ENCODE results near the gene CSRNP3.

Gene CSRNP3

DNA sequence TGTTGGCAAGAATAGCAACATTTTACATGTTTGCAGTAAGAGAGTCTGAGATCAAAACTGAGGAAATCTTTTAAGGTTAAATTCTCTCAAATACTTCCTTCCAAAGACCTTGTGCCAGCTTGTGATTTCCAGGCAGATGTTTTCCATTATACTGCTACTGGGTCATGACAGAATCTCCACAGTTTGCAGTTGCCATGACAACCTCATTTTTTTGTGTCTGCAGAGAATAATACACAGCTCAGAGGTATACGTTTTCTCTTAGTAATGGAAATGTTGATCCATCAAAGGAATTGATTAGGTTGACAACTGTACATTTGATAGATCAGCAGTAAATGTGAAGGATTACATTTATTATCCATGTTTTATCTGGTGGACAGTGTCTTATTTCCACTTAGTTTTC lies 29.1 kb upstream of the CSRNP3 start:
- no peak for TF ChIP-seq POLR2AphosphoS5 (IDR thresholded peaks at IDR 0.05; ENCODE audit: low read depth, low read length)
- TF ChIP-seq TAF1 (IDR thresholded peaks at IDR 0.05; ENCODE audit: borderline replicate concordance, low read depth, low read length) = no peak
- TF ChIP-seq POLR2A (IDR thresholded peaks at IDR 0.05; ENCODE audit: low read depth, low read length) = no peak
- FAIRE-seq (no peak), DNase-seq (ENCODE audit: insufficient read length) (no peak)

DNA sequence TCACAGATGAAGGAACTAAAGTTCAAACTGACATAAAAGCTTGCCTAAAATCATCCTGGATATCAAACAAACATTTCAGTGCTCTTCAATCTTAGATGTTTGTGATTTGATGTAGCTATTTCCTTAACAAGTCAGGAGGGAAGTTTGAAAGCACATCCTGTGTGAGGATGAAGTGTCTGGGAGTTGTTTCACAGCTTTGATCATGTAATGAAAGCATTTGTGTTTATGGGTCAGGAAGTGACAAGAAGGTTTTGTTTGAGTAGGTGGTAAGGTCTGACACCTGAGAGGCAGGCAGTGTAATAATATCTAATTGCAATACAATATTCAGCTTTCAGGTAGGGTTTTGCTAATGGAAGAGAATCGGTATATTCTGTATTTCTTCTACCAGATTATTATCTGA lies 26.0 kb upstream of the CSRNP3 start:
- FAIRE-seq (no peak), DNase-seq (ENCODE audit: insufficient read length) (no peak)

DNA sequence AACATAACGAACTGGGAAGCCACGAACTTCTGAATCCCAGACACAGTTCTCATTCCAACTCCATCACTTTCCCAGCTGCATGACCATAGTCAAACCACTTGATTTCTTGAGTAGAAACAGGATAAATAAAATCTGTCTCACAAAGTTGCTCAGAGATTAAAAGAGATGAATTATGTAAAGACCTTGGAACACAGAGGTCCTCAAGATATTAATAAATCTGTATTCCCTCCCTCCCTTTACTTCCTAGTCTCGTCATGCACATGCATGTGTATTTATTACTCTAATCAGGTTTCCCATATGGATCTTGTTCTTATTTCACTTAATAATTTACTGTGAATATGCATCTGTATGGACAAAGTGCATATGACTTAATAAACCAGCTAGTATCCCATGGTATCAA lies 21.1 kb upstream of the CSRNP3 start:
- no peak for FAIRE-seq

More for the DNA sequence above, 26.0 kb upstream of the CSRNP3 start:
- TF ChIP-seq POLR2A (IDR thresholded peaks at IDR 0.05; ENCODE audit: low read depth, low read length) (no peak), TAF1 (IDR thresholded peaks at IDR 0.05; ENCODE audit: borderline replicate concordance, low read depth, low read length) (no peak), POLR2AphosphoS5 (IDR thresholded peaks at IDR 0.05; ENCODE audit: low read depth, low read length) (no peak)

DNA sequence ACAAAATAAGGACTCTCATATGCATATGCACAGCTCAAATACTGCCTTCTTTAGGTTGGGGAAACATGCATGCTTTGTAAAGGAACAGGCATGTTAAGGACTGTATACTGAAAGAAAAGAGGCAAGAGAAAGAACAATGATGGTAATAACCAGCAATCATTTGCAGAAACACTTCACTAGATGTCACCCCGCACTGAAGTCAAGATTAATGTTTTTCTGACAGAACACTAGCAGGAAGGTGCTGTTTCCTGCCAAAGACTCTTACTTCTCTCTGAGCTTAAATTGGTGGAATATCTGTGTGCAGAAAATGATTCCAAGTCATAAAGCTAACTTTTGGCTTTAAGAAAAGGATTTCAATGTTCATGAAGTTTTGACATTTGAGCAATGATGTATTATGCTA lies 19.3 kb upstream of the CSRNP3 start:
- TF ChIP-seq POLR2A (IDR thresholded peaks at IDR 0.05; ENCODE audit: low read depth, low read length) (no peak), POLR2AphosphoS5 (IDR thresholded peaks at IDR 0.05; ENCODE audit: low read depth, low read length) (no peak)
- DNase-seq (ENCODE audit: insufficient read length) = no peak
- no peak for FAIRE-seq

More for the DNA sequence above, 21.1 kb upstream of the CSRNP3 start:
- no peak for DNase-seq (ENCODE audit: insufficient read length)
- TF ChIP-seq POLR2AphosphoS5 (IDR thresholded peaks at IDR 0.05; ENCODE audit: low read depth, low read length) = no peak
- no peak for TF ChIP-seq POLR2A (IDR thresholded peaks at IDR 0.05; ENCODE audit: low read depth, low read length)
- no peak for TF ChIP-seq TAF1 (IDR thresholded peaks at IDR 0.05; ENCODE audit: borderline replicate concordance, low read depth, low read length)

DNA sequence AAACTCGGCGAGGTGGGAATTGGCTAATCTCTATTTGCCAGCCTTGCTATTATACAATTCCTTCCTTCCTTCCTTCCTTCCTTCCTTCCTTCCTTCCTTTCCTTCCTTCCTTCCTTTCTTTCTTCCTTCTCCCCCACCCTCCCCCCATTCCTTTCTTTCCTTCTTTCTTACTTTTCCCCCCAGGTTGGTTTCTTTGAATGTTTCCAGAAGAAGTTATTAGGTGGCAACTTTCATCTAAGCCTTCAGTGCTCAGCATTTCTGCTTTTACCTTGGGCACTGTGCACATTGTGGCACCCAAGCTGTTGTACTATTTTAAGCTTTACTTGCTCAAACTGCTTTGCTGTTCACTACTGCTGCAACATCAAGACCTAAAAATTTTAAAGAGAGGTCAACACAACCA lies 17.2 kb upstream of the CSRNP3 start:
- no peak for TF ChIP-seq POLR2AphosphoS5 (IDR thresholded peaks at IDR 0.05; ENCODE audit: low read depth, low read length)
- no peak for TF ChIP-seq TAF1 (IDR thresholded peaks at IDR 0.05; ENCODE audit: borderline replicate concordance, low read depth, low read length)
- no peak for TF ChIP-seq POLR2A (IDR thresholded peaks at IDR 0.05; ENCODE audit: low read depth, low read length)
- no peak for FAIRE-seq
- no peak for DNase-seq (ENCODE audit: insufficient read length)

DNA sequence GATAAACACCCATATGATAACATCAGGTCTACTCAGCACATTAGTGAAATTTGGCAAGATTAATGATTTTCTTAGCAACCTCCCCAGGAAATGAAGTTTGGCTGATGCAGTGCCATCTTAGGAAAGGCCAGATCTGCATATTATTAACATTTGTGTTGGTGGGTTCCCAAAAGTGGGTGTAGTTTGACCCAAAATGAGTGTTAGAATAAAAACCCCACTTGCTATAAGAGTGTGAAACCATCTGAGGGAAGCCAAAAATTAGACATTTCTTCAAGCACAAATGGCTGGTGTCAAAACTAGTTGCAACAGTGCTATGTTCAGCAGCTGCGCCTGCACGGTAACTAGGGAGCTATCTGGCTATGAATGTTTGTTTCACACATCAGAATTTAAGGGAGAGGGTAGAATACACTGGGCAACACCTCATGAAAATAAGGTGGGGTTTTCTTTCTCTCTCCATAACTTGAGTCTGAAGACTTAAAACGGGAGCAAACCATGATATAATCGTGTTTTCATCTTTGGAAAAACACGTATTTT lies 15.9 kb upstream of the CSRNP3 start:
- DNase-seq (ENCODE audit: insufficient read length) = no peak
- no peak for TF ChIP-seq TAF1 (IDR thresholded peaks at IDR 0.05; ENCODE audit: borderline replicate concordance, low read depth, low read length)
- no peak for TF ChIP-seq POLR2A (IDR thresholded peaks at IDR 0.05; ENCODE audit: low read depth, low read length)
- no peak for TF ChIP-seq POLR2AphosphoS5 (IDR thresholded peaks at IDR 0.05; ENCODE audit: low read depth, low read length)
- FAIRE-seq = no peak

DNA sequence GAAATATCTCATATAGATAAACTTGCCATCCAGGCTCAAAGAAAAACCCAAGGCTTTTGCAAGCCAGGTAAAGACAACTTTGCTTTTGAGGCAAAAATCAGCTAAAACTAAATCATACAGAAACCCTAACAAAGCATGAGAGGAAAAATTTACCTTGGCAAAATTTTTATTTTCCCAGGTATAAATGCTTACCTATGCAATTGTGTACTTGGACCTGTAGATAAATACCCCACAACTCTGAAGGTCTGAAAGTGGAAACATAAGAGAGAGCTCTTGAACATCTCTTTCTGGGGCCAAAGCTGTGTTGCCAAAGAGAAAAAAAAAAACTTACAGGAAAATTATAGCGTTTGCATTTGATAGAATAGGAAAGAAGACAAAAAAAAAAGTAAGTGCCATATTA lies 14.6 kb upstream of the CSRNP3 start:
- FAIRE-seq (no peak), DNase-seq (ENCODE audit: insufficient read length) (no peak)
- TF ChIP-seq POLR2A (IDR thresholded peaks at IDR 0.05; ENCODE audit: low read depth, low read length) = no peak
- no peak for TF ChIP-seq TAF1 (IDR thresholded peaks at IDR 0.05; ENCODE audit: borderline replicate concordance, low read depth, low read length)

DNA sequence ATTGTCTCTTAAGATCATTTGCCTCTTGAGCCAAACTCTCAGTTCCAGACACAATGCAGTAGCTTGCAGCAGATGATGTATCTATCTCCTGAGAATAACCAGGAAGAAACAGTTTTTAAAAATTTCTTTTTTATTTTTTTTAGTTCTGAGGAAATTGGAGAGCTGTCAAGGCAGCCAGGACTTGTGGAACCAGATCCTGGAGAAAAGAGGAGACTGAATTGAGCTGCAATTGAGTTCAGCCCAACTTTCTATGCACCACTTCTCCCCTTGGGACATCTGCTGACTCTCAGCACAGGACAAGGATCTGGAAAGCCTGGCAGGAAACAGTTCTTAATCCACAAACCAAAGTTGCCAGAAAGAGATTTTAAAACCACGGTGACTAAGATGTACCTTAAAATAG lies 13.5 kb upstream of the CSRNP3 start:
- DNase-seq (ENCODE audit: insufficient read length) = no peak
- no peak for FAIRE-seq
- TF ChIP-seq TAF1 (IDR thresholded peaks at IDR 0.05; ENCODE audit: borderline replicate concordance, low read depth, low read length) (no peak), POLR2AphosphoS5 (IDR thresholded peaks at IDR 0.05; ENCODE audit: low read depth, low read length) (no peak), POLR2A (IDR thresholded peaks at IDR 0.05; ENCODE audit: low read depth, low read length) (no peak)

DNA sequence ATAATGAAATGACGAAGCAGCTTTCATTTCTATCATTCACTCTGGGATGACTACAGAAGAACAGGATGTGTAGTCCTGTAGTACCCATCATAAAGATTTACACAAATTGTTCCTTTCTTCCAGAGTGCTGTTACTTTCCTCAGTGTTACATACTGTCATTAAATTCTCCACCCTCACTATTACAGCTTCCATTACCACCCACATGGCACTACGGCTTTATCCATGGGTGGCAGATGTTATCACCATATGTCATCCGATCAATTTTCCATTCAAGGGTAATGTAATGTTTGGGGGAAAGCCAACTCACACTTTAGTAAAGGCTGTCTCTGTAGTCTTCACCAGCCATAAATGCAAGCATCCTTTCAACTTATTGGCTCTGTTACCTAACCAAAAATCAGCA lies 7.1 kb upstream of the CSRNP3 start:
- no peak for TF ChIP-seq POLR2A (IDR thresholded peaks at IDR 0.05; ENCODE audit: low read depth, low read length)
- no peak for TF ChIP-seq POLR2AphosphoS5 (IDR thresholded peaks at IDR 0.05; ENCODE audit: low read depth, low read length)
- no peak for TF ChIP-seq TAF1 (IDR thresholded peaks at IDR 0.05; ENCODE audit: borderline replicate concordance, low read depth, low read length)
- DNase-seq (ENCODE audit: insufficient read length) (no peak), FAIRE-seq (no peak)

DNA sequence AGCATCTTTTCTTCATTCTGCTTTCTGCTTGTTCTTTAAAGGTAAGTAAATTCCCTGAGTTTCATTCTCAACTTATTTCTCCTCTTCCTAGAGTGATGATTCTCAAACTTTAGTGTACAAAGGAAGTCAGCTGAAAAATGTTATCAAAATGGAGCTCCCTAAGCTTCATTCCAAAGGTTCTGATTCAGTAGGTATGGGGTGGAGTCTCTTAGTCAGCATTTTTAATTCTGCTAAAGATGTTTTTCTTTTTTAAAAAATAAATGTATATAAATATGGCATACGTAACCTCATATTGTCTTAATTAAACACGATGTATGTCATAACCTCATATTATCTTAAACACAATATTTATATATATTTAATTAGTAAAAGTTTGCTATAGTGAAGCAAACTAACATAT lies 3.1 kb upstream of the CSRNP3 start:
- TF ChIP-seq POLR2A (IDR thresholded peaks at IDR 0.05; ENCODE audit: low read depth, low read length) = no peak
- no peak for TF ChIP-seq TAF1 (IDR thresholded peaks at IDR 0.05; ENCODE audit: borderline replicate concordance, low read depth, low read length)
- no peak for TF ChIP-seq POLR2AphosphoS5 (IDR thresholded peaks at IDR 0.05; ENCODE audit: low read depth, low read length)
- no peak for FAIRE-seq

DNA sequence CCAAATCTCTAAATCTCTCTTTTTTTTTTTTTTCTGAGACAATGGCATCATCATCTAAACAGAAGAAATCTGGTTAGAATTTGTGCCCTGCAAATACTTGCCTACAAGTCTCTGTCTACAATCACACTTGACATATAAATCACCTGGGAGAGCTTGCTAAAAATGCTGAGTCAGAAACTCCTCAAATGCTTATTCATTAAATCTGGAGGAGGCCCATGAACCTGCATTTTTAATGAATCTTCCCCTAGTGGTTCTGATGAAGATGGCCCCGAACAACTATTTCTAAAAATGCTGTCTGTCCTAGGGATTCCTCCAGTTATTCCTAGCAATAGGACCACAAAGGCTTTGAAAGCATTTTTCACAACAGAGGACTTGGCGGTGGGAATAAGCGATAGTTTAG lies 1.6 kb upstream of the CSRNP3 start:
- TF ChIP-seq POLR2AphosphoS5 (IDR thresholded peaks at IDR 0.05; ENCODE audit: low read depth, low read length) (no peak), TAF1 (IDR thresholded peaks at IDR 0.05; ENCODE audit: borderline replicate concordance, low read depth, low read length) (no peak), POLR2A (IDR thresholded peaks at IDR 0.05; ENCODE audit: low read depth, low read length) (no peak)
- no peak for FAIRE-seq
- DNase-seq (ENCODE audit: insufficient read length) = no peak

More for the DNA sequence above, 3.1 kb upstream of the CSRNP3 start:
- DNase-seq (ENCODE audit: insufficient read length) = no peak

DNA sequence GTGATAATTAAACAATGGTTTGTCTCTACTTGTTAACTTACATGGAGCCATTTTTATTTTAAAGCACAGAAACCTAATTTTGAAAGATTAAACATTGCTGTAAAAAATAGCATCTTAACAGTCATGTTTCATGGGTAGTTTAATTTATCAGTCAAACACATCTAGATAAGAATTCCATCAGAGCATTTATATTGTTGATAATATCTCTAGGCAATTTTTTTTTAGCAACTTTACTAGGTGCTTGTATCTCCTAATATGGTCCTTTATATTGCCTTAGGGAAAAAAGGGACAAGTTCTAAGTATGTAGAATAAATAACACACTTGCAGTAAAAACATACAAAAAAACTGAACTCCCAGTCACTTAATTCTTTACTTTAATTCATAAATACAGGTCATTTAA lies 863 bp downstream of the CSRNP3 start:
- DNase-seq (ENCODE audit: insufficient read length) (no peak), FAIRE-seq (no peak)
- TF ChIP-seq POLR2A (IDR thresholded peaks at IDR 0.05; ENCODE audit: low read depth, low read length) (no peak), POLR2AphosphoS5 (IDR thresholded peaks at IDR 0.05; ENCODE audit: low read depth, low read length) (no peak), TAF1 (IDR thresholded peaks at IDR 0.05; ENCODE audit: borderline replicate concordance, low read depth, low read length) (no peak)
